Stimulated activated CD4-positive, alpha-beta T cell treated with anti-CD3 and anti-CD28 coated beads, TNF-alpha, amount 100 ng/mL, for 1 hour (primary cell): ENCODE data around the gene CD160.
"Not testable (repeated sequence)": the region's sequence is repeated elsewhere in the genome, so short reads cannot be mapped to it uniquely, and the experiment has no call there.

Experiments
- DNase-seq, 3 donors: peaks; one replicate each; pipeline ENCODE4 v3.0.0-alpha.2; 2020; ENCODE audit warnings: low read depth in 3 of 3, low spot score in 1 of 3

CD160 gene

GRCh38 chr1:145708063-145708462 is 11.2 kb upstream of the CD160 start:
- DNase-seq: no peak

DNA sequence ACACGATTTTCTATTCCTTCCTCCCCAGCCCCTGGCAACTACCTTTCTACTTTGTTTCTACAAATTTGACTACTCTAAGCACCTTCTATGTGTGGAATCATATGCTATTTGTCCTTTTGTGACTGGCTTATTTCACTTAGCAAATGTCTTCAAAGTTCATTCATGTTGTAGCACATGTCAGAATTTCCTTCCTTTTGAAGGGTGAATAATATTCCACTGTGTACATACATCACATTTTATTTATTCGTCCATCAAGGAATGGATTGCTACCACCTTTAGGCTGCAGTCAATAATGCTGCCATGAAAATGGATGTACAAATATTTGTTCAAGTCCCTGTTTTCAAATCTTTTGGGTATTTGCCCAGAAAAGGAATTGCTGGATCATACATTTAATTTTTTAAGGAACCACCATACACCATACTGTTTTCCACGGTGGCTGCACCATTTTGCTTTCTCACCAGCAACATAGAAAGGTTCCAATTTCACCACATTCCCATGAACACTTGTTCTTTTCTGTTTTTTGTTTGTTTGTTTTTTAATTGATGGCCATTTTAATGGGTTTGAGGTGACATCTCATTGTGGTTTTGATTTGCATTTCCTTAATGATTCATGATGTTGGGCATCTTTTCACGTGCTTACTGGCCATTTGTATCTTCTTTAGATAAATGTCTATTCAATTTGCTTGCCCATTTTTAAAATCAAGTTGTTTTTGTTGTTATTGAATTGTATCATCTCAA is 8.8 kb upstream of the CD160 start:
- DNase-seq: no peak

DNA sequence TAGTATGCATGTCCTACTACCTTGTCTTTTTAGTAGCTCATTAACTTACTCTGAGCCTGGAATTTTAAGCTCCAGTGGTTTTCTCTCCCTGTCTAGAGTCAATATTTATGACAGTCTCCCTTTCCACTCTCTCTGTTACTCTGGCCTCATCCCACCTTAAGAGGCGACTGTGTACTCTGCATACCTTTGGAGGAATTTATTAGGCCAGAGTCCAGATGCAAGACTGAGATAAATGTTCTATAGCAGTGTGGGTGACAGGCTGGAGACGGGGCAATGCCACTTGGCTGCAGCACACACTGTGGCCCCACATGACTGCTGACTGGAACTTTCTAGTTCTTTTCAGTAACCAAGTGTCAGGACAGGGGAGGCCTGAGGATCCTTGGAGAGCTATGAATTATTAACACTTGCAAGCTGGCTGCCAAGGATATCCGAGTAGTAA is 8.1 kb upstream of the CD160 start:
- DNase-seq: no peak

DNA sequence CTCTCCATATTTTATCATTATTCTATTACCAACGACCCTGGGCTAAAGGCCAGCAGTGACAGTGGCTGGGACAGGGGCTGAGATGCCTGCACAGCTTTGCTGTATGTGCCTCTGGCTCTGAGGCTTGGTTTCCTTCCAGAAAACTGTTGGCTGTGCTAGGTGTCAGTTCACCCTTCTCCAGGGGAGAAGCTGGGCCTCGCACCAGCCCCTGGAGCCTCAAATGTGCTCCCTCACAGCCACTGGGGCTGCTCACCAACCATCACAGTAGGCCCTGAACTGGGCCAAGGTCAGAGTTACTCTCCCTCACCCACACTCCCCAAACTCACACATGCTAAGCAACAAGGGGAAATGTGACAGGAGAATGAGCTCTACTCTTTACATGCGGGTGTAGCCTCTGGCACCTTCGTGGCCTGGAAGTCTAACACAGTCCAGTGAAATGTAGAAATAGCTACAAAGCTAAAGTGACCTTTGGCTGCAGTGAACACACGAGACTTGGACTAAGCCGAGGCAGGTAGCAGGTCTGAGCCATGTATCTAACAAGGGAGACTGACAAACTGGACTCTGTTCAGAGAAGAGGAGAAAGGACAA is 4.7 kb upstream of the CD160 start:
- DNase-seq: no peak

DNA sequence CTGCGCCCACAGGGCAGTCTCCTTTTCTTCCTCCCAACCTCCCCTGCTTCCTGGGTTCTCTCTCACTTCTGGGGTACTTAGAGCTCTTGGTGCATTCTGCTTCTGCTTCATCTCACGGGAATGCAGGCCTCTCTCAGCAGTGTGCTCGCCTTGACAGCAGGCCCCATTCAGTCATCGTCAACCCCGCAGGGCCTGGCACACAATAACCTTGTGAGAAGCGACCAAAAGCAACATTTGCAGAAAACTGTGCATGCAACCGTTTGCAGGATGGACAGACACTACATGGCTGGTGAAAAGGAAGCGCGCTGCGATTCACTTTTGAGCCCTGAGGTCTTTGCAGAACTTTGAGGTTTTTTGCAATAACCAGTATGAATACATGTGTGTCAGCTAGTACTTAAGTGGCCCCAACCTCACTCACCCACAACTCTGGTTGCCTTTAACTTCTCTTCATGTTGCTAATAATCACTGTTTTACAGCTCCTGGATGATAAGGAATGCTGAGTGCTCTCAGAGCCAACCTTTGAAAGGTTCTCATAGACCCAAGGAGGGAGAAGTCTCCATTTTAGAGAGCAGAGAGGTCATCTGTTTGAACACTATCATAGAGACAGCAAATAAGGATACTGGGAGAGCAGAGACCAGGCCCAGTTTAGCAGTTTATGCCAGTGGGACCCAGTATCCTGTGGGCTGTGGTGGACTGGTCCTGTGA is 2.5 kb upstream of the CD160 start:
- no peak for DNase-seq

GRCh38 chr1:145717833-145718232 is 1.5 kb upstream of the CD160 start:
- no peak for DNase-seq

GRCh38 chr1:145718465-145718864 is 834 bp upstream of the CD160 start:
- not testable (repeated sequence) for DNase-seq

DNA sequence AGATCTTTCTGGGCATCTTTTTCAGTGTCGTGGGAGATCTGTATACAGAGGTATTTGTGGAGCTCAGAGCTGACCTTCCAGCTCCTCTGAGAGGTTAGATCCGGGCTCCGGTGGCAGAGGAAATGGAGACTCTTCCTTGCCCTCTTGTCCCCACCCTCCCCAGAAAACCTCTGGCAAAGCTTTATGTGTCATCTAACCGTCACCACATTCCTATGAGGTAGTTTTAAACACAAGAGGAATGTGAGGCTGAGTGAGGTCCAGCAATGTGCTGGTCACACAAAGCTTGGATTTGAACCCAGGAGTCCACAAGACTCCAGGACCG is 1.2 kb downstream of the CD160 start:
- no peak for DNase-seq

GRCh38 chr1:145720878-145721671 is 1.8 kb downstream of the CD160 start:
- DNase-seq: peak; percentile 13 to 61 (median 34)

GRCh38 chr1:145726193-145726592 is 6.9 kb downstream of the CD160 start:
- not testable (repeated sequence) for DNase-seq

GRCh38 chr1:145729196-145729595 is 9.9 kb downstream of the CD160 start:
- no peak for DNase-seq

GRCh38 chr1:145729666-145730436 is 10.6 kb downstream of the CD160 start:
- no peak for DNase-seq

GRCh38 chr1:145730467-145730866 is 11.2 kb downstream of the CD160 start:
- DNase-seq: no peak

DNA sequence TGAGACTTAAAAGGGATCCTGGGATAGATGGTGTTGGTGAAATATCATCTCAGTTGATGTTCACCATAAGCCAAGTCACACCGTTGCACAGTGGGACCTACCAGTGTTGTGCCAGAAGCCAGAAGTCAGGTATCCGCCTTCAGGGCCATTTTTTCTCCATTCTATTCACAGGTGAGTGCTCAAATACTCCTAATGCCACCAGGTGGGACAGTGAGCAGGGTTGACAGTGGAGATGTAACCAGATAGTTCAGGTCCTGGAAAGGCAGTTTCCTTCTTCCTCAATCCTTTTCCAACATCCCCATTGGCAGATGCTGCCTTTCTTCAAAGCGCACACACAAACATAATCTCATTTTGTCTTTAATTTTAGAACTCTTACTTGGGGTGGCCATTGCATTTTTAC is 11.6 kb downstream of the CD160 start:
- no peak for DNase-seq

DNA sequence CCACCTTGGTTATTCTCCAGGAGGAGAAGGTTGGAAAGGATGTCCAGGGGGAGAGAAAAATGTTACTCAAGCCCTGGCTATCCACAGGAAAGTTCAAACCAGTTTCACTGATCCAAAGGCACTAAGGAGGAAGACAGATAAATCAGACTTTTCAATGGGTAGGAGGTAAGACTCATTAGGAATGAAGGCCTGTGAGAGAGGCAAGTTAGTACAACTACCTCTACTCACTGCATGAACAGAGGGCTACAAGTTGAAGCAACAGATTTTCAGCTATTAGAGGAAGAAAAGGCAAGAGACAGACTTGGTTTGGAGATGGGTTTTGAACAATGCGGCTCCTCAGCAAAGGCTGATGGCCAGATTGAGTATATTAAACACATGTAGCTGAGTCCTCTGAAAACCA is 16.9 kb downstream of the CD160 start:
- no peak for DNase-seq

GRCh38 chr1:145740269-145740668 is 21.0 kb downstream of the CD160 start:
- DNase-seq: no peak

DNA sequence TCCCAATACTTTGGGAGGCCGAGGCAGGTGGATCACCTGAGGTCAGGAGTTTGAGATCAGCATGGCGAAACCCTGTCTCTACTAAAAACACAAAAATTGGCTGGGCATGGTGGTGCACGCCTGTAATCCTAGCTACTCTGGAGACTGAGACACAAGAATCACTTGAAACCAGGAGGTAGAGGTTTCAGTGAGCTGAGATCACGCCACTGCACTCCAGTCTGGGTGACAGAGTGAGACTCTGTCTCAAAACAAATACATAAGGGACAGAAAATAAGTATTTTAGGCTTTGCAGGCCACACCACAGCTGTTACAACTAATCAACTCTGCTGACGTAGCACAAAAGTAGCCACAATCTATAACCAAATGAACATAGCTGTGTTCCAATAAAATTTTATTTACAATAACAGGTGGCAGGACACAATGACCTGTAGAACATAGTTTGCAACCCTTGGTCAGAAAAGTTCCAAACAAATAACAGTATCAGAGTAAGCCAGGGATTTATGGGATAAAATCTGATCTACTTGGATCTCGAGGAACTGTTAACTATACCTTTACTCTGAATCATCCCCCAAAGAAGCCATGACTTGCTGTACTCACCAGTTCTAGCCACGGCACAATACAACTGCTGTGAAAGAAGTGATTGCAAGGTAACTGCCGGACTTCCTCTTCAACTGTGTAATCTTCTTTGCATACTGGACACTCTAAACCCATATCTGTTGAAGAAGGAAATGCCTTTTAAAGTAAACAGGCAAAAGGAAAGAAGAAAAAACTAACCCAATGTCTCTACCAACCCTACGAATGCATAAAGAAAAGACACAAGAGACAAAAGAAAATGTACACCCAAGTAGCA is 28.3 kb downstream of the CD160 start:
- no peak for DNase-seq

DNA sequence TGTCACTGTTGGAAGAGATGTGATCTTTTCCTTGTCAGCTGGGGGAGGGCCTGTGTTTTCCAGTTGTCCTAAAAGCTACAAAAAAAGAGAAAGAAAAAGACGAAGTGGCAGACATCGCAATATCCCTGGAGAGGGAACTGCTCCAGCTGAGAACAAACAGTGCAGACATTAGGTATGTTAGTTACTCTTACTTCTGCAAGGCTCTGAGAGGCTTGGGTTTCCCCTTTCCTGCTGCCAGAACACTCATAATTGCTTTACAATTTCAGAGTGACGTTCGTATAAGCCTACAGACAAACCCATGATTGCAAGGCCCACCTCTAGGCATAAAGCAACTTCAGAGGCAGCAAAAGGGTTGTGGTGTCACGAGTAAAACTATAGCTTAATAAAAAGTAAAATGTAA is 31.1 kb downstream of the CD160 start:
- DNase-seq: no peak

- DNase-seq: no peak
These were observed 32.3 kb downstream of the CD160 start for GRCh38 chr1:145751491-145752037.

DNA sequence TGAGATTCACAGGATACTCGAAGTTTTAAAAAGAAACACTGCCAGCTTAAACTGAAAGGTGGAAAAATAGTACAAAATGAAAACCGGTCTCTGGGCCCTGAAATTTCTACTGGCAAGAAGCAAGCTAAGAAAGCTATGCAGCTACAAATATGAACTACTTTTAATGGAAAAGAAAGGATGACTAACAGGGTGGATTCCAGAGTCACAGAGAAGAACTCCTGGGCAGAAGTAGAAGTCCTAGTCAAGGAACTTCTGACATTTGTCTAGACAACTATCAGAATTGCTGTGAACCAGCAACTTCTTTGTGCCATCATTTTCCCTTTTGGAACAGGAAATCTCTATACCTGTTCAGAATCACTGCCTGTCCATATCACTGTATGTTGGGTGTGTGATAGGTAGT is 38.1 kb downstream of the CD160 start:
- DNase-seq: no peak
